ENCODE results near the gene RNF44.
A peak's percentile ranks its signal among the peaks of the same experiment; 100 is the strongest.

RNF44 gene

DNA sequence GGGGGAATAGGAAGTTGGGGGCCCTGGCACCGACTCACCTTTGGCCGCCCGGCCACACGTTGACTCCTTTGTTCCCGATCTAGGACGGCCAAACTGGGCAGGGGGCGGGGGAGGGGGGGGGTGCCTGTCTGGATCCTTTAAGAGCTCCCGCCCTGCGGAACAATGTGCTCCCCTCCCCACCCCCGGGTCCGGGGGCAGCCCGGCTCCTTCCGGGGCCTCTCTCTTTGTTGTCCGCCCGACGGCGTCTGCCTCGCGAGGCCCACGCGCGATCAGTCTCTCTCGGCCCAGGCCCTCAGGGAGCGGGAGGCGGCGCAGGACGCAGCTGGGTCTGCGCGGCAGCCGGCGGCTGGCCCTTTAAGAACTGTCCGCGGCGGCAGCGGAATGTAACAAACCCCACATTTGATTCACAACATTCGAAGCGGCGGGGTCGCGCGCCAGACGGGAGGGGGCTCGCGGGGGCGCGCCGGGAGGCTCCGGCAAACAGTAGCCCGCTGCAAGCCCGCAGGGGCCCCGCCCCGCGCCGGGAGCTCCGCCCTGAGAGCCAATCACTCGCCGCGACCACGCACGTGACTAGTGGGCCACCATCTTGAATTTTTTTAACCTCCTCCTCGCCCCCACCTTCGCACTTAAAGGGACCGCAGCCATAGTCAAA is at the start of gene RNF44:
TSS of gene RNF44 (minus strand) at position 501 of the 652 bp plus-strand sequence. CDS start 4,930 bp downstream, outside the sequence.
- H3K9me3 ChIP-seq (ENCODE audit: low read depth, low read length), result no peaks in the 10 kb centered on the region
- peak; percentile 91 for DNase-seq (ENCODE audit: low read depth, low spot score)
- peak within 1 kb of the TSS; percentile 99 for H3K9ac ChIP-seq (ENCODE audit: insufficient read length)
- peak within 1 kb of the TSS; percentile 99 for H3K4me3 ChIP-seq
- H3K36me3 ChIP-seq (ENCODE audit: insufficient read depth, low read length), result peaks cover 20% of the 10 kb centered on the region
- peak within 1 kb of the TSS; percentile 94 for H3K27ac ChIP-seq
- peak; percentile 65 for TF ChIP-seq POLR2AphosphoS5 (IDR thresholded peaks at IDR 0.05; ENCODE audit: borderline replicate concordance, low read depth, low read length)
- peak; percentile 46 for TF ChIP-seq FOXP2 (optimal IDR thresholded peaks at IDR 0.05; ENCODE audit: control extremely low read depth, extremely low read length, insufficient read depth)
- TF ChIP-seq EZH2 (IDR thresholded peaks at IDR 0.05), result no peak

DNA sequence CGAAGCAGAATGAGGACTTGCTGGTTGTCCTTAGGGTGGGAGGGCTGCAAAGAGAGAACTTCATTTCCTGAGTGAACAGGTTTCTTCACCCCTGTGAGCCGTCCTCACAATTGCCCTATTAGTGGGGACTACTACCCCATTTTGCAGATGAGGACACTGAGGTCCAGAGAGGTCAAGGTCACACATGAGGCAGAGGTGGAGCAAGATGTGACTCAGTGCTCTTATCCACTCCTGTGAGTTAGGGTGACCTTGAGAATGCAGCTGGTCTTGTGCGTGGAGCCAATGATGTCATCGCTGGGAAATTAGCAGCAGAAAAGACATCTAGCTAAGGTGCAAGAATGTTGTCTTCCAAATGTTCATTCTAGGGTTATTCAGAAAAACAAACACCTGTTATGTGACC is 45.9 kb upstream of the RNF44 start:
- H3K36me3 ChIP-seq (ENCODE audit: insufficient read depth, low read length), result no peaks in the 10 kb centered on the region
- H3K4me3 ChIP-seq, result no peak overlapping the region
- no peak for TF ChIP-seq EZH2 (IDR thresholded peaks at IDR 0.05)
- TF ChIP-seq POLR2AphosphoS5 (IDR thresholded peaks at IDR 0.05; ENCODE audit: borderline replicate concordance, low read depth, low read length), result no peak
- no peak for TF ChIP-seq FOXP2 (optimal IDR thresholded peaks at IDR 0.05; ENCODE audit: control extremely low read depth, extremely low read length, insufficient read depth)
- H3K9ac ChIP-seq (ENCODE audit: insufficient read length), result no peak overlapping the region
- H3K9me3 ChIP-seq (ENCODE audit: low read depth, low read length), result no peaks in the 10 kb centered on the region
- no peak for DNase-seq (ENCODE audit: low read depth, low spot score)
- H3K27ac ChIP-seq, result no peak overlapping the region

- Histone ChIP-seq H3K4me3 (no peak overlapping the region), H3K9me3 (ENCODE audit: low read depth, low read length) (no peaks in the 10 kb centered on the region), H3K36me3 (ENCODE audit: insufficient read depth, low read length) (no peaks in the 10 kb centered on the region), H3K9ac (ENCODE audit: insufficient read length) (no peak overlapping the region), H3K27ac (no peak overlapping the region)
- no peak for DNase-seq (ENCODE audit: low read depth, low spot score)
- TF ChIP-seq EZH2 (IDR thresholded peaks at IDR 0.05) (no peak), POLR2AphosphoS5 (IDR thresholded peaks at IDR 0.05; ENCODE audit: borderline replicate concordance, low read depth, low read length) (no peak), FOXP2 (optimal IDR thresholded peaks at IDR 0.05; ENCODE audit: control extremely low read depth, extremely low read length, insufficient read depth) (no peak)
These were observed 44.2 kb upstream of the RNF44 start for GRCh38 chr5:176581361-176581760.

DNA sequence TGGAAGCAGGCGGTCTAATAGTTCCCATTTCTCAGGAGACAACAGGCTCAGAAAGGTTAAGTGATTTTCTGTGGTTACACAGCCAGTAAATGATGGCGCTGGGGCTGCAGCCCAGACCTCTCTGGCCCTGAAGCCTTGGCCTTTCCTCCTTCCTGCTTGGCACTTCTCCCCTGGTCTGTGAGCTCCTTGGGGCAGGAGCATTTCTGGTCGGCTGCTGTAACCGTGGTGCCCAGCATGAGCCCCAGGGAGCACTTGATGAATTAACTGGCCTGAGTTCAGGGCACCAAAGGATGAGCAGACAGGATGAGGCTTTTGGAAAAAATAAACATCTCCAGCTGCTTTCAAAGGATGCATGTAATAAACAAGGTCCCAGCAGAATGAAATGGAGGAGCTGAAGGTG is 42.1 kb upstream of the RNF44 start:
- no peak for DNase-seq (ENCODE audit: low read depth, low spot score)
- Histone ChIP-seq H3K36me3 (ENCODE audit: insufficient read depth, low read length) (no peaks in the 10 kb centered on the region), H3K27ac (no peak overlapping the region), H3K9me3 (ENCODE audit: low read depth, low read length) (no peaks in the 10 kb centered on the region), H3K4me3 (no peak overlapping the region), H3K9ac (ENCODE audit: insufficient read length) (no peak overlapping the region)
- no peak for TF ChIP-seq EZH2 (IDR thresholded peaks at IDR 0.05)
- no peak for TF ChIP-seq FOXP2 (optimal IDR thresholded peaks at IDR 0.05; ENCODE audit: control extremely low read depth, extremely low read length, insufficient read depth)
- no peak for TF ChIP-seq POLR2AphosphoS5 (IDR thresholded peaks at IDR 0.05; ENCODE audit: borderline replicate concordance, low read depth, low read length)

- Histone ChIP-seq H3K4me3 (no peak overlapping the region), H3K9ac (ENCODE audit: insufficient read length) (no peak overlapping the region), H3K36me3 (ENCODE audit: insufficient read depth, low read length) (no peaks in the 10 kb centered on the region), H3K27ac (no peak overlapping the region), H3K9me3 (ENCODE audit: low read depth, low read length) (no peaks in the 10 kb centered on the region)
- TF ChIP-seq POLR2AphosphoS5 (IDR thresholded peaks at IDR 0.05; ENCODE audit: borderline replicate concordance, low read depth, low read length) (no peak), EZH2 (IDR thresholded peaks at IDR 0.05) (no peak), FOXP2 (optimal IDR thresholded peaks at IDR 0.05; ENCODE audit: control extremely low read depth, extremely low read length, insufficient read depth) (no peak)
- no peak for DNase-seq (ENCODE audit: low read depth, low spot score)
These were observed 41.2 kb upstream of the RNF44 start for GRCh38 chr5:176578391-176578808.

GRCh38 chr5:176577312-176578176 is 40.3 kb upstream of the RNF44 start:
- H3K9ac ChIP-seq (ENCODE audit: insufficient read length), result no peak overlapping the region
- no peak overlapping the region for H3K4me3 ChIP-seq
- DNase-seq (ENCODE audit: low read depth, low spot score), result no peak
- H3K27ac ChIP-seq, result no peak overlapping the region
- TF ChIP-seq FOXP2 (optimal IDR thresholded peaks at IDR 0.05; ENCODE audit: control extremely low read depth, extremely low read length, insufficient read depth) (no peak), POLR2AphosphoS5 (IDR thresholded peaks at IDR 0.05; ENCODE audit: borderline replicate concordance, low read depth, low read length) (no peak), EZH2 (IDR thresholded peaks at IDR 0.05) (no peak)
- no peaks in the 10 kb centered on the region for H3K9me3 ChIP-seq (ENCODE audit: low read depth, low read length)
- H3K36me3 ChIP-seq (ENCODE audit: insufficient read depth, low read length), result no peaks in the 10 kb centered on the region

- TF ChIP-seq POLR2AphosphoS5 (IDR thresholded peaks at IDR 0.05; ENCODE audit: borderline replicate concordance, low read depth, low read length) (no peak), FOXP2 (optimal IDR thresholded peaks at IDR 0.05; ENCODE audit: control extremely low read depth, extremely low read length, insufficient read depth) (no peak), EZH2 (IDR thresholded peaks at IDR 0.05) (no peak)
- Histone ChIP-seq H3K9me3 (ENCODE audit: low read depth, low read length) (no peaks in the 10 kb centered on the region), H3K9ac (ENCODE audit: insufficient read length) (no peak overlapping the region), H3K27ac (no peak overlapping the region), H3K36me3 (ENCODE audit: insufficient read depth, low read length) (no peaks in the 10 kb centered on the region), H3K4me3 (no peak overlapping the region)
- DNase-seq (ENCODE audit: low read depth, low spot score), result no peak
These were observed 38.6 kb upstream of the RNF44 start for GRCh38 chr5:176575488-176576422.

All from SK-N-MC (cell line).